ENCODE data around the gene TMEM263.
"Not testable (repeated sequence)": the region's sequence is repeated elsewhere in the genome, so short reads cannot be mapped to it uniquely, and the experiment has no call there.

The TMEM263 gene

GRCh38 chr12:106919910-106920544 is 35.7 kb upstream of the TMEM263 start:
- Histone ChIP-seq H3K27me3 (ENCODE audit: control insufficient read depth, insufficient read depth, low read length) (no peaks in the 10 kb centered on the region), H3K4me3 (ENCODE audit: low read length) (no peak overlapping the region), H3K4me1 (ENCODE audit: control insufficient read depth, insufficient read depth, low read length) (no peaks in the 10 kb centered on the region), H3K27ac (ENCODE audit: low read depth, low read length) (no peak overlapping the region), H3K36me3 (ENCODE audit: control insufficient read depth, insufficient read depth, low read length) (no peaks in the 10 kb centered on the region), H3K9ac (ENCODE audit: low read length) (no peak overlapping the region)

GRCh38 chr12:106921976-106922375 is 33.7 kb upstream of the TMEM263 start:
- not testable (repeated sequence) for H3K36me3 ChIP-seq (ENCODE audit: control insufficient read depth, insufficient read depth, low read length); H3K27ac ChIP-seq (ENCODE audit: low read depth, low read length); H3K4me1 ChIP-seq (ENCODE audit: control insufficient read depth, insufficient read depth, low read length); H3K4me3 ChIP-seq (ENCODE audit: low read length); H3K27me3 ChIP-seq (ENCODE audit: control insufficient read depth, insufficient read depth, low read length); H3K9ac ChIP-seq (ENCODE audit: low read length)

GRCh38 chr12:106923594-106923993 is 32.1 kb upstream of the TMEM263 start:
- H3K27me3 ChIP-seq (ENCODE audit: control insufficient read depth, insufficient read depth, low read length); H3K36me3 ChIP-seq (ENCODE audit: control insufficient read depth, insufficient read depth, low read length); H3K4me1 ChIP-seq (ENCODE audit: control insufficient read depth, insufficient read depth, low read length); H3K27ac ChIP-seq (ENCODE audit: low read depth, low read length); H3K9ac ChIP-seq (ENCODE audit: low read length); H3K4me3 ChIP-seq (ENCODE audit: low read length): not testable (repeated sequence)

GRCh38 chr12:106924268-106924861 is 31.3 kb upstream of the TMEM263 start:
- H3K27me3 ChIP-seq (ENCODE audit: control insufficient read depth, insufficient read depth, low read length): no peaks in the 10 kb centered on the region
- no peak overlapping the region for H3K27ac ChIP-seq (ENCODE audit: low read depth, low read length)

GRCh38 chr12:106926657-106927056 is 29.1 kb upstream of the TMEM263 start:
- no peak overlapping the region for H3K27ac ChIP-seq (ENCODE audit: low read depth, low read length)
- H3K36me3 ChIP-seq (ENCODE audit: control insufficient read depth, insufficient read depth, low read length): no peaks in the 10 kb centered on the region
- H3K27me3 ChIP-seq (ENCODE audit: control insufficient read depth, insufficient read depth, low read length): no peaks in the 10 kb centered on the region
- no peaks in the 10 kb centered on the region for H3K4me1 ChIP-seq (ENCODE audit: control insufficient read depth, insufficient read depth, low read length)
- H3K4me3 ChIP-seq (ENCODE audit: low read length): no peak overlapping the region
- no peak overlapping the region for H3K9ac ChIP-seq (ENCODE audit: low read length)

More at GRCh38 chr12:106924268-106924861, 31.3 kb upstream of the TMEM263 start:
- no peaks in the 10 kb centered on the region for H3K36me3 ChIP-seq (ENCODE audit: control insufficient read depth, insufficient read depth, low read length)
- H3K4me1 ChIP-seq (ENCODE audit: control insufficient read depth, insufficient read depth, low read length): no peaks in the 10 kb centered on the region
- no peak overlapping the region for H3K4me3 ChIP-seq (ENCODE audit: low read length)
- no peak overlapping the region for H3K9ac ChIP-seq (ENCODE audit: low read length)

GRCh38 chr12:106934277-106934676 is 21.4 kb upstream of the TMEM263 start:
- H3K9ac ChIP-seq (ENCODE audit: low read length): no peak overlapping the region
- no peaks in the 10 kb centered on the region for H3K36me3 ChIP-seq (ENCODE audit: control insufficient read depth, insufficient read depth, low read length)
- no peak overlapping the region for H3K27ac ChIP-seq (ENCODE audit: low read depth, low read length)
- no peaks in the 10 kb centered on the region for H3K4me1 ChIP-seq (ENCODE audit: control insufficient read depth, insufficient read depth, low read length)
- no peak overlapping the region for H3K4me3 ChIP-seq (ENCODE audit: low read length)
- no peaks in the 10 kb centered on the region for H3K27me3 ChIP-seq (ENCODE audit: control insufficient read depth, insufficient read depth, low read length)

GRCh38 chr12:106941481-106942156 is 14.1 kb upstream of the TMEM263 start:
- Histone ChIP-seq H3K27me3 (ENCODE audit: control insufficient read depth, insufficient read depth, low read length) (no peaks in the 10 kb centered on the region), H3K4me3 (ENCODE audit: low read length) (no peak overlapping the region), H3K36me3 (ENCODE audit: control insufficient read depth, insufficient read depth, low read length) (no peaks in the 10 kb centered on the region), H3K4me1 (ENCODE audit: control insufficient read depth, insufficient read depth, low read length) (no peaks in the 10 kb centered on the region), H3K27ac (ENCODE audit: low read depth, low read length) (no peak overlapping the region), H3K9ac (ENCODE audit: low read length) (no peak overlapping the region)

- H3K4me3 ChIP-seq (ENCODE audit: low read length): no peak overlapping the region
- H3K36me3 ChIP-seq (ENCODE audit: control insufficient read depth, insufficient read depth, low read length): no peaks in the 10 kb centered on the region
- H3K4me1 ChIP-seq (ENCODE audit: control insufficient read depth, insufficient read depth, low read length): no peaks in the 10 kb centered on the region
- no peak overlapping the region for H3K9ac ChIP-seq (ENCODE audit: low read length)
- H3K27ac ChIP-seq (ENCODE audit: low read depth, low read length): no peak overlapping the region
- no peaks in the 10 kb centered on the region for H3K27me3 ChIP-seq (ENCODE audit: control insufficient read depth, insufficient read depth, low read length)
These were observed 12.9 kb upstream of the TMEM263 start for GRCh38 chr12:106942775-106943174.

- Histone ChIP-seq H3K36me3 (ENCODE audit: control insufficient read depth, insufficient read depth, low read length) (no peaks in the 10 kb centered on the region), H3K4me1 (ENCODE audit: control insufficient read depth, insufficient read depth, low read length) (no peaks in the 10 kb centered on the region), H3K27ac (ENCODE audit: low read depth, low read length) (no peak overlapping the region), H3K9ac (ENCODE audit: low read length) (no peak overlapping the region), H3K4me3 (ENCODE audit: low read length) (no peak overlapping the region), H3K27me3 (ENCODE audit: control insufficient read depth, insufficient read depth, low read length) (no peaks in the 10 kb centered on the region)
These were observed 10.4 kb upstream of the TMEM263 start for GRCh38 chr12:106945261-106945851.

GRCh38 chr12:106947461-106947860 is 8.2 kb upstream of the TMEM263 start:
- Histone ChIP-seq H3K4me1 (ENCODE audit: control insufficient read depth, insufficient read depth, low read length) (no peaks in the 10 kb centered on the region), H3K36me3 (ENCODE audit: control insufficient read depth, insufficient read depth, low read length) (no peaks in the 10 kb centered on the region), H3K4me3 (ENCODE audit: low read length) (no peak overlapping the region), H3K27ac (ENCODE audit: low read depth, low read length) (no peak overlapping the region), H3K27me3 (ENCODE audit: control insufficient read depth, insufficient read depth, low read length) (no peaks in the 10 kb centered on the region), H3K9ac (ENCODE audit: low read length) (no peak overlapping the region)

- Histone ChIP-seq H3K36me3 (ENCODE audit: control insufficient read depth, insufficient read depth, low read length) (no peaks in the 10 kb centered on the region), H3K27me3 (ENCODE audit: control insufficient read depth, insufficient read depth, low read length) (no peaks in the 10 kb centered on the region)
These were observed 5.1 kb upstream of the TMEM263 start for GRCh38 chr12:106950591-106950990.

GRCh38 chr12:106953352-106954250 is 2.1 kb upstream of the TMEM263 start:
- no peak overlapping the region for H3K4me3 ChIP-seq (ENCODE audit: low read length)
- H3K36me3 ChIP-seq (ENCODE audit: control insufficient read depth, insufficient read depth, low read length): no peaks in the 10 kb centered on the region
- no peaks in the 10 kb centered on the region for H3K27me3 ChIP-seq (ENCODE audit: control insufficient read depth, insufficient read depth, low read length)
- no peaks in the 10 kb centered on the region for H3K4me1 ChIP-seq (ENCODE audit: control insufficient read depth, insufficient read depth, low read length)
- no peak overlapping the region for H3K9ac ChIP-seq (ENCODE audit: low read length)
- peak overlapping the region; percentile 98 for H3K27ac ChIP-seq (ENCODE audit: low read depth, low read length)

More at GRCh38 chr12:106950591-106950990, 5.1 kb upstream of the TMEM263 start:
- Histone ChIP-seq H3K4me3 (ENCODE audit: low read length) (no peak overlapping the region), H3K27ac (ENCODE audit: low read depth, low read length) (no peak overlapping the region), H3K4me1 (ENCODE audit: control insufficient read depth, insufficient read depth, low read length) (no peaks in the 10 kb centered on the region), H3K9ac (ENCODE audit: low read length) (no peak overlapping the region)
